ENCODE data around the gene COL27A1. TPM values are rescaled to one million over a fixed set of nuclear protein-coding genes. Genes with fewer than 3 reads are reported as not detected.

Gene COL27A1
- total RNA-seq, 1 experiment from 2014 or later, result 12.0 TPM

DNA sequence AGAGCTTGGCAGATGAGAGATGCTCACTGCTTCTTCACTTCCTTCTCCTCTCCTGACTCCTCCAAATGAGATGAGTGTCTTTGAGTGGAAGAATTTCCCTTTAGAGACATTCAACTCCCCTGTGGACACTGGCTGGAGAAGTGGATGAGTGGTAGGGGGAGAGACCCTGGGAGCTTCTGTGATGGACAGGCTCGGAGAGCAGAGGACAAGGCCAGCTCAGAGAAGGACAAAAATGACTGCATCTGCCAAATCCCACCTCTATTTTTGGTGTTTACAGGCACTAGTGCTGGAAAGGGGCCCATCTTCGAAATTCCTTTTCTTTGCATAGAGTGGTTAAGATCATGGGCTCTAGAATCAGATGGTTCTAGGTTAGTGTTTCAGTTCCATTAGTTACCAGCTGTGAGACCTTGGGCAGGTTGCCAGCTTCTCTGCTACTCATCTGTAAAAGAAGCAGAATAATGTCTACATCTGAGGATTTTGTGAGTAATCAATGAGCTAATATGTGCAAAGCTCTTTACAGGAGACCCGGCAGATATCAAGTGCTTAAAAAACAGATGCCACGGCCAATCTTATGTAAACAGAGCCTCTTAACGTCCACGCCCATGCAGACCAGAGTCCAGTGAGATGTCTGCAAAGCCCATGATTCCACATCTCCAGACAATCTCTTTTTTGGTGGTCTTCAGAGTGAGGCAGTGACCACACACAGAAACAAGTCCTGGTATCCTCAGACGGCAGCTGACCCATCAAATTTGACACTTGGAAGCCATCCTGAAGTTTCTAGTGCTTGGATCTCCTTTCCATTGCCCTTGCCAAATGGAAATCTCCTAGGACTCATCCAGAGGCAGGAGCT, 13.6 kb upstream of the COL27A1 start:
- Histone ChIP-seq H3K9ac (ENCODE audit: low read length) (no peak overlapping the region), H3K36me3 (ENCODE audit: control insufficient read depth in 1 of 2, insufficient read depth in 2 of 2, low read length in 2 of 2) (no peaks in the 10 kb centered on the region), H3K27ac (ENCODE audit: low read depth, low read length) (no peak overlapping the region), H3K9me2 (ENCODE audit: insufficient read depth) (no peaks in the 10 kb centered on the region), H2AFZ (ENCODE audit: low read depth, low read length, poor library complexity, severe bottlenecking) (no peak overlapping the region), H3K27me3 (ENCODE audit: insufficient read depth, low read length) (peaks cover 27% of the 10 kb centered on the region), H3K4me2 (ENCODE audit: low read length) (no peak overlapping the region), H3K4me3 (replicated peaks in 1 of 2; ENCODE audit: low read depth in 1 of 2, low read length in 2 of 2) (no peak overlapping the region), H3K9me3 (ENCODE audit: control insufficient read depth in 1 of 2, insufficient read depth in 1 of 2, low read depth in 1 of 2, low read length in 2 of 2) (no peaks in the 10 kb centered on the region), H3K4me1 (ENCODE audit: control insufficient read depth in 1 of 2, insufficient read depth in 2 of 2, low read length in 2 of 2) (no peaks in the 10 kb centered on the region), H3K79me2 (ENCODE audit: insufficient read depth, low read length) (no peaks in the 10 kb centered on the region), H4K20me1 (ENCODE audit: insufficient read depth) (no peaks in the 10 kb centered on the region)
- BruUV-seq (replicated peaks), result no TSS peak
- CTCF ChIA-PET, result no interaction called here
- TF ChIP-seq ATF3 (IDR thresholded peaks at IDR 0.05) (no peak), SRF (IDR thresholded peaks at IDR 0.05; ENCODE audit: low read depth) (no peak), POLR2A (IDR thresholded peaks at IDR 0.05; ENCODE audit: borderline replicate concordance, extremely low read depth, insufficient read depth, insufficient read length) (no peak)
- TF ChIP-seq, protein P1, sequence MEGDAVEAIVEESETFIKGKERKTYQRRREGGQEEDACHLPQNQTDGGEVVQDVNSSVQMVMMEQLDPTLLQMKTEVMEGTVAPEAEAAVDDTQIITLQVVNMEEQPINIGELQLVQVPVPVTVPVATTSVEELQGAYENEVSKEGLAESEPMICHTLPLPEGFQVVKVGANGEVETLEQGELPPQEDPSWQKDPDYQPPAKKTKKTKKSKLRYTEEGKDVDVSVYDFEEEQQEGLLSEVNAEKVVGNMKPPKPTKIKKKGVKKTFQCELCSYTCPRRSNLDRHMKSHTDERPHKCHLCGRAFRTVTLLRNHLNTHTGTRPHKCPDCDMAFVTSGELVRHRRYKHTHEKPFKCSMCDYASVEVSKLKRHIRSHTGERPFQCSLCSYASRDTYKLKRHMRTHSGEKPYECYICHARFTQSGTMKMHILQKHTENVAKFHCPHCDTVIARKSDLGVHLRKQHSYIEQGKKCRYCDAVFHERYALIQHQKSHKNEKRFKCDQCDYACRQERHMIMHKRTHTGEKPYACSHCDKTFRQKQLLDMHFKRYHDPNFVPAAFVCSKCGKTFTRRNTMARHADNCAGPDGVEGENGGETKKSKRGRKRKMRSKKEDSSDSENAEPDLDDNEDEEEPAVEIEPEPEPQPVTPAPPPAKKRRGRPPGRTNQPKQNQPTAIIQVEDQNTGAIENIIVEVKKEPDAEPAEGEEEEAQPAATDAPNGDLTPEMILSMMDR (IDR thresholded peaks at IDR 0.05 in 2 of 3, conservative IDR thresholded peaks at IDR 0.05 in 1 of 3; ENCODE audit: borderline replicate concordance in 1 of 3, insufficient read depth in 1 of 3, low read depth in 2 of 3, low read length in 2 of 3), result no peak
- TF ChIP-seq, protein P2, sequence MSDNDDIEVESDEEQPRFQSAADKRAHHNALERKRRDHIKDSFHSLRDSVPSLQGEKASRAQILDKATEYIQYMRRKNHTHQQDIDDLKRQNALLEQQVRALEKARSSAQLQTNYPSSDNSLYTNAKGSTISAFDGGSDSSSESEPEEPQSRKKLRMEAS (IDR thresholded peaks at IDR 0.05), result no peak
- intact Hi-C loops (cut with micrococcal nuclease), result no loop called here
- RAD21 ChIA-PET (ENCODE audit: low non-redundant PET in 1 of 2, low total read pairs in 2 of 2, uncharacterized antibody in 2 of 2, unreplicated experiment in 2 of 2), result no interaction called here
- DNase-seq (ENCODE audit: low read depth, low spot score) (no peak), ATAC-seq (no peak)
- POLR2A ChIA-PET, result no interaction called here

DNA sequence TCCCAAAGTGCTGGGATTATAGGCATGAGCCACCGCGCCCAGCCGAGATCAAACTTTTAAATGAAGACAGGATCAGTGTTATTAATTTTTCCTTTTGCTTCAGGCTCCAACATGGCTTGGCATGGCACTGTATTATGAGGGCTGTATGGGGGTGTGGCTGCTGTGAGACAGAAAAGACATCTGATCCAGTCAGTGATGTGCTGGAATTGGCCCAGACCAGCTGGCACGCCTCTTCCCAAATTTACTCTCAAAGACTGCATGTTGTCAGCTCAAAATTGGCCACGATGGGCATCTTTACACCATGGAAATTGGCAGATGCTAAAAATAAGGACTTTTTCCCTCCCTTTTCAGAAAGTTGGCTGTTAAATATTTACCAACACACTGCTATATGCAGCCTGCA, 12.1 kb upstream of the COL27A1 start:
- H3K4me3 ChIP-seq (replicated peaks in 1 of 2; ENCODE audit: low read depth in 1 of 2, low read length in 2 of 2), result no peak overlapping the region
- H3K36me3 ChIP-seq (ENCODE audit: control insufficient read depth in 1 of 2, insufficient read depth in 2 of 2, low read length in 2 of 2), result no peaks in the 10 kb centered on the region
- no peaks in the 10 kb centered on the region for H3K9me3 ChIP-seq (ENCODE audit: control insufficient read depth in 1 of 2, insufficient read depth in 1 of 2, low read depth in 1 of 2, low read length in 2 of 2)
- RAD21 ChIA-PET (ENCODE audit: low non-redundant PET in 1 of 2, low total read pairs in 2 of 2, uncharacterized antibody in 2 of 2, unreplicated experiment in 2 of 2), result no interaction called here
- H3K27ac ChIP-seq (ENCODE audit: low read depth, low read length), result no peak overlapping the region
- no peaks in the 10 kb centered on the region for H3K79me2 ChIP-seq (ENCODE audit: insufficient read depth, low read length)
- H3K27me3 ChIP-seq (ENCODE audit: insufficient read depth, low read length), result peaks cover 35% of the 10 kb centered on the region
- CTCF ChIA-PET, result interaction anchor here (2.4 kb wide), 1 partner anchor 12 kb away, joined by 6 read pairs; the partner anchor contains the start of gene COL27A1
- no peaks in the 10 kb centered on the region for H4K20me1 ChIP-seq (ENCODE audit: insufficient read depth)
- H3K4me2 ChIP-seq (ENCODE audit: low read length), result no peak overlapping the region
- ATAC-seq, result no peak
- intact Hi-C loops (cut with micrococcal nuclease), result no loop called here
- no peak overlapping the region for H3K9ac ChIP-seq (ENCODE audit: low read length)
- H2AFZ ChIP-seq (ENCODE audit: low read depth, low read length, poor library complexity, severe bottlenecking), result no peak overlapping the region
- POLR2A ChIA-PET, result no interaction called here
- no peaks in the 10 kb centered on the region for H3K4me1 ChIP-seq (ENCODE audit: control insufficient read depth in 1 of 2, insufficient read depth in 2 of 2, low read length in 2 of 2)
- H3K9me2 ChIP-seq (ENCODE audit: insufficient read depth), result no peaks in the 10 kb centered on the region
- DNase-seq (ENCODE audit: low read depth, low spot score), result no peak
- no TSS peak for BruUV-seq (replicated peaks)
- TF ChIP-seq CBX3 (IDR thresholded peaks at IDR 0.05; ENCODE audit: low read depth), result no peak
- TF ChIP-seq EGR1 (IDR thresholded peaks at IDR 0.05; ENCODE audit: low read depth), result no peak
- no peak for TF ChIP-seq SRF (IDR thresholded peaks at IDR 0.05; ENCODE audit: low read depth)
- TF ChIP-seq CEBPB (IDR thresholded peaks at IDR 0.05; ENCODE audit: low read depth), result no peak
- TF ChIP-seq, protein P1 (IDR thresholded peaks at IDR 0.05 in 2 of 3, conservative IDR thresholded peaks at IDR 0.05 in 1 of 3; ENCODE audit: borderline replicate concordance in 1 of 3, insufficient read depth in 1 of 3, low read depth in 2 of 3, low read length in 2 of 3), result no peak
- no peak for TF ChIP-seq RAD21 (IDR thresholded peaks at IDR 0.05; ENCODE audit: low read depth)
- TF ChIP-seq ZBTB33 (IDR thresholded peaks at IDR 0.05; ENCODE audit: extremely low read depth, insufficient replicate concordance, low read length), result no peak
- TF ChIP-seq, protein P2 (IDR thresholded peaks at IDR 0.05), result no peak
- TF ChIP-seq POLR2A (IDR thresholded peaks at IDR 0.05; ENCODE audit: borderline replicate concordance, extremely low read depth, insufficient read depth, insufficient read length), result no peak

All from HCT116 (cell line).